HG03571 (cell line): ENCODE data around the gene PCBP3.

ENCODE experiments used
- ATAC-seq: cut with Tn5 transposase; IDR thresholded peaks from one replicate; pipeline ENCODE4 v1.9.1; 2021; ENCODE audit not compliant: unreplicated experiment

PCBP3 gene

GRCh38 chr21:45747802-45748445, 104.4 kb downstream of the PCBP3 start:
- no peak for ATAC-seq

- no peak for ATAC-seq
Measured at GRCh38 chr21:45748593-45748992, 105.1 kb downstream of the PCBP3 start.

GRCh38 chr21:45749974-45750373, 106.4 kb downstream of the PCBP3 start:
- no peak for ATAC-seq

GRCh38 chr21:45750936-45751335, 107.4 kb downstream of the PCBP3 start:
- no peak for ATAC-seq

GRCh38 chr21:45753445-45753844, 109.9 kb downstream of the PCBP3 start:
- ATAC-seq, result no peak

GRCh38 chr21:45756029-45756428, 112.5 kb downstream of the PCBP3 start:
- ATAC-seq, result no peak

- ATAC-seq, result no peak
Measured at GRCh38 chr21:45756669-45757068, 113.1 kb downstream of the PCBP3 start.

- no peak for ATAC-seq
Measured at GRCh38 chr21:45761704-45762103, 118.2 kb downstream of the PCBP3 start.

GRCh38 chr21:45763074-45763473, 119.5 kb downstream of the PCBP3 start:
- no peak for ATAC-seq

- no peak for ATAC-seq
Measured at GRCh38 chr21:45763506-45763905, 120.0 kb downstream of the PCBP3 start.

GRCh38 chr21:45764792-45765191, 121.3 kb downstream of the PCBP3 start:
- no peak for ATAC-seq

- no peak for ATAC-seq
Measured at GRCh38 chr21:45765375-45765774, 121.8 kb downstream of the PCBP3 start.

- no peak for ATAC-seq
Measured at GRCh38 chr21:45766055-45766454, 122.5 kb downstream of the PCBP3 start.

GRCh38 chr21:45766501-45766900, 123.0 kb downstream of the PCBP3 start:
- no peak for ATAC-seq

- no peak for ATAC-seq
Measured at GRCh38 chr21:45767071-45768006, 123.8 kb downstream of the PCBP3 start.

- no peak for ATAC-seq
Measured at GRCh38 chr21:45768011-45768739, 124.7 kb downstream of the PCBP3 start.

GRCh38 chr21:45768740-45769048, 125.2 kb downstream of the PCBP3 start:
- ATAC-seq, result no peak

GRCh38 chr21:45769294-45769693, 125.8 kb downstream of the PCBP3 start:
- no peak for ATAC-seq

GRCh38 chr21:45769896-45770295, 126.4 kb downstream of the PCBP3 start:
- ATAC-seq, result no peak

- ATAC-seq, result no peak
Measured at GRCh38 chr21:45772180-45772579, 128.7 kb downstream of the PCBP3 start.

- ATAC-seq, result no peak
Measured at GRCh38 chr21:45774291-45774690, 130.8 kb downstream of the PCBP3 start.

GRCh38 chr21:45776971-45777370, 133.4 kb downstream of the PCBP3 start:
- no peak for ATAC-seq
